Uterus (tissue), 2 donors: ENCODE results near the gene TMPRSS9.

ENCODE experiments used
- CTCF ChIP-seq, 4 experiments: fragments of 200-600 bp in 2 of 4; fragments of 450-650 bp in 2 of 4; sonication (generic) in 2 of 4; IDR thresholded peaks; one replicate each; pipeline ENCODE4 v1.5.1; 2016 to 2019; ENCODE audit warnings: antibody characterized with exemption in 4 of 4, mild to moderate bottlenecking in 2 of 4, moderate library complexity in 1 of 4
- POLR2A ChIP-seq, 2 donors: fragments of 450-650 bp; IDR thresholded peaks; one replicate each; pipeline ENCODE4 v1.6.1; 2016; ENCODE audit warnings: antibody characterized with exemption in 2 of 2, mild to moderate bottlenecking in 1 of 2, moderate library complexity in 1 of 2

DNA sequence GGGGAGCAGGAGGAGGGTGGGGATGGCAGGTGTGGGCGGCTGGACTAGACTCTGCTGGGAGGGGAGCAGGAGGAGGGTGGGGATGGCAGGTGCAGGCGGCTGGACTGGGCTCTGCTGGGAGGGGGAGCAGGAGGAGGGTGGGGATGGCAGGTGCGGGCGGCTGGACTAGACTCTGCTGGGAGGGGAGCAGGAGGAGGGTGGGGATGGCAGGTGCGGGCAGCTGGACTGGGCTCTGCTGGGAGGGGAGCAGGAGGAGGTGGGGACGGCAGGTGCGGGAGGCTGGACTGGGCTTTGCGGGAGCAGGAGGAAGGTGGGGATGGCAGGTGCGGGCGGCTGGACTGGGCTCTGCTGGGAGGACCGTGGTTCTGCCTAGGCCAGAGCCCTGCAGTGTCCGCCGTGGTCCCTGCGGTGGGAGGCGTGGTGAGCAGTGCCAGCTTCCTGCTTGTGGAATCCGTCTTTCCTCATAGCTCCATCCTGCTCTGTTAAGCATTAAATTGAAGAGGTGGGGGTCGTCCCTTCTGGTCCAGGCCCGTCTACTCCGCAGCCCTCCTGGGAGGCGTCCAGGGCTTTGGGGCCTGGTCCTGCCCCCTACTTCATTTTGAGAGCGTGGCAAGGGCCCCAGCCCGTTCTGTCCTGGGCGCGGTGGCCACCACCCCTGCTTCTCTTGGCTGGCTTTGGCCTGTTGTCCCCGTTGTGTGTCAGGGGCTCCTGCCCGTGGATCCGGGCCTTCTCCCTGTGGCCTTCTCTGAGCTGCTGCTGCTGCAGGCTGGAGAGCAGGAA, 26.8 kb upstream of the TMPRSS9 start:
- no peak for TF ChIP-seq CTCF (IDR thresholded peaks at IDR 0.05)
- no peak for TF ChIP-seq POLR2A (IDR thresholded peaks at IDR 0.05)
